NCI-H748 (cell line): Measurements from ENCODE around the gene BRMS1.
"Not testable (repeated sequence)": the region's sequence is repeated elsewhere in the genome, so short reads cannot be mapped to it uniquely, and the experiment has no call there.

Experiments used
- DNase-seq: peaks from one replicate; lab custom pipeline; 2025; ENCODE audit not compliant: unreplicated experiment; lab: John Stamatoyannopoulos, UW

The BRMS1 gene

DNA sequence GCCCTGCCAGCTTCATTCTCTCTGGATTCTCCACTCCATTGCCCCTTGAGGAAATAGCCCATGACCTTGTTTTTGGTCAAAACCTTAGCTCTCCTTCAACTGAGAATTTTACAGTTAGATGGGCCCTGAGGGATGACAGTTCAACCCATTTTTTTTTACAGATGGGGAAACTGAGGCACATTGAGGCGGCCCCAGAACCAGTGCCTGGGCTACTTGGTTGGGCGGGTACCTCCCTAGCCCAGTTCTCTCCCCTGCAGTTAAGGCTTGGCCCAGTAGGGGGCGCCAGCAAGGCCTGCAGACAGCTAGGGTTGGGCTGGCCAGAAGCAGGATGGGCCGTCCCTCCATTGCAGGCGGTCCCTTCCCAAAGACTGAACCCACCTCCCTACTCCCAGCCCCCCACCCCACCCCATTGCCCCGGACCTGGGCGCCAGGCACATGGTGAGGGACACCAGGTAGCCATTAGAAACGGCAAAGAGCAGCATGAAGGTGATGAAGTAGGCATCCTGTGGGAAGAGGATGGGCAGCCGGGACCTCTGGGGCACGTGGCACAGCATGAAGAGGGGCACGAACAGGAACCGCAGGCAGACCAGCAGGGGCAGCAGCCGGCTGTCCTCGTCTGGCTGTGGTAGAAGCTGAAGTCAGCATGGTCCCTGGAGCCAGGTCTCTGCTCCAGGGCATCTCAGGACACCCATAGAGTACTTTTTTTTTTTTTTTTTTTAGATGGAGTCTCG lies 19.1 kb upstream of the BRMS1 start:
- peak; percentile 41 for DNase-seq

- DNase-seq, result no peak
These were observed 18.3 kb upstream of the BRMS1 start for GRCh38 chr11:66363187-66363601.

DNA sequence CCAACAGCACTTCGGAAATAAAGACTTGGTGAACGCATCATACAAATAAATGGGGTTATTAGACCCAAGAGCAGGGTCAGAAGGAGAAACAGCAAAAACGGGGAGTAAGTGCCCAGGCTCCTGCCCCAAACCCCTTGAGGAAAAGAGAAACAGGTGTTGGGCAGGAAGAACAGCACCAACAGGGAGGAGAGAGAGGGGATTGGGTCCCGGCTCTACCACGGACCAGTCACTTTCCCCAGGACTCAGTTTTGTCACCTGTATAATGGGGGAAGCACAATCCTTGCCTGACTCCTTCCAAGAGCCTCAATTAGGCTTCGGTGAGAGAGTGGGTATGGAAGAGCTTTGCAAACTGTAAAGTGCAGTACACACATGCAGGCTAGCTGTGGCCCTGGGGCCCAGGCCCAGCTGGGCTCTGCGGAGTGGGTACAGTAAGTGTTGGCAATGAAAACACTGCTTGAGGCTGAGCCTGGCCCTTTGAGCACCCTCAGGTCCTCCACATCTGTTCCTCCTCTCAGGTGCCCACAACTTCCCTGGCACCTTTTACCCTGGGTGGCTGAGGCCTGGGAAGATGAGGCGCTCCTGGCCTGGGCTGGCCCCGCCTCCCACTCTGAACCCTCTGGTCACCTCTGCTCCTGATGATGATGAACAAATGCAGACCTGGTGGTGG lies 17.7 kb upstream of the BRMS1 start:
- DNase-seq, result no peak

DNA sequence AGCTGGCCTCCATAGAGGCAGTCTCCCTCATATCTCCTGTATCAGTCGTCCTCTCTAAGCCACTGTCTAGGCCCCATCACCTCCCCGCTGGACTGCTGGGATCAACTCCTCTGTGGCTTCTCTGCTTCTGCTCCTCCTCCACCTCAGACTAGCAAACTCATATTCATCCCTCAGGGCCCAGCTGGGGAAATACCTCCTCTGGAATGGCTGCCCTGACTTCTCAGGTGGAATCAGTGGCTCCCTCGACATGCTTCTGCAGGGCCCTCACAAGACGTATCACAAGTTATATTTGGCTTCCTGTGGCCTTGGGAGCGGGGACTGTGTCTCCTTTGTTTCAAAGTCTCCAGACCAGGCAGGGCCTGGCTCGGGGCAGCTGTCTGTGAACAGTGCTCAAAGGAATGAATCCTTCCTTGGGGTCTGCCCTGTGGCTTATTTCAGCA lies 16.6 kb upstream of the BRMS1 start:
- DNase-seq, result no peak

GRCh38 chr11:66360406-66361073 lies 15.6 kb upstream of the BRMS1 start:
- DNase-seq, result no peak

- no peak for DNase-seq
These were observed 14.8 kb upstream of the BRMS1 start for GRCh38 chr11:66359662-66360087.

DNA sequence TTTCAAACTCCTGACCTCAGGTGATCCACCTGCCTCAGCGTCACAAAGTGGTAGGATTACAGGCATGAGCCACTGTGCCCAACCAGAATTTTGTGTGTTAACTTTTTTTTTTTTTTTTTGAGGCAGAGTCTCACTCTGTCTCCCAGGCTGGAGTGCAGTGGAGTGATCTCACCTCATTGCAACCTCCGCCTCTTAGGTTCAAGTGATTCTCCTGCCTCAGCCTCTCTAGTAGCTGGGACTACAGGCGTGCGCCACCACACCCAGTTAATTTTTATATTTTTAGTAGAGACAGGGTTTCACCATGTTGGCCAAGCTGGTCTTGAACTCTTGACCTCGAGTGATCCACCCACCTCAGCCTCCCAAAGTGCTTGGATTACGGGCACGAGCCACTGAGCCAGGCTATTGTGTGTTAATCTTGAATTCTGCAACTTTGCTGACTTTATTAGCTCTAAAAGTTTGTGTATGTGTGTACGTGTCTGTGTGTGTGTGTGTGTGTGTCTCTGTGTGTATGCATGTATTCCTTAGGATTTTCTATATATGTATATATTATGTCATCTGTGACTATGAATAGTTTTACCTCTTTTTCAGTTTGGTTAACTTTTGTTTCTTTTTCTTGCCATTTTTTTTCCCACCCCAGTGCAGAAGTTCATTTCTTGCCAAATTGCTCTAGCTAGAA lies 5.8 kb upstream of the BRMS1 start:
- not testable (repeated sequence) for DNase-seq

GRCh38 chr11:66349084-66349386 lies 4.1 kb upstream of the BRMS1 start:
- no peak for DNase-seq

GRCh38 chr11:66347425-66348276 lies 2.7 kb upstream of the BRMS1 start, which contains the start of gene B4GAT1:
Gene B4GAT1 (minus strand): TSS chr11:66347629. CDS start chr11:66347545, 84 bp downstream.
- DNase-seq, result peak; percentile 88

DNA sequence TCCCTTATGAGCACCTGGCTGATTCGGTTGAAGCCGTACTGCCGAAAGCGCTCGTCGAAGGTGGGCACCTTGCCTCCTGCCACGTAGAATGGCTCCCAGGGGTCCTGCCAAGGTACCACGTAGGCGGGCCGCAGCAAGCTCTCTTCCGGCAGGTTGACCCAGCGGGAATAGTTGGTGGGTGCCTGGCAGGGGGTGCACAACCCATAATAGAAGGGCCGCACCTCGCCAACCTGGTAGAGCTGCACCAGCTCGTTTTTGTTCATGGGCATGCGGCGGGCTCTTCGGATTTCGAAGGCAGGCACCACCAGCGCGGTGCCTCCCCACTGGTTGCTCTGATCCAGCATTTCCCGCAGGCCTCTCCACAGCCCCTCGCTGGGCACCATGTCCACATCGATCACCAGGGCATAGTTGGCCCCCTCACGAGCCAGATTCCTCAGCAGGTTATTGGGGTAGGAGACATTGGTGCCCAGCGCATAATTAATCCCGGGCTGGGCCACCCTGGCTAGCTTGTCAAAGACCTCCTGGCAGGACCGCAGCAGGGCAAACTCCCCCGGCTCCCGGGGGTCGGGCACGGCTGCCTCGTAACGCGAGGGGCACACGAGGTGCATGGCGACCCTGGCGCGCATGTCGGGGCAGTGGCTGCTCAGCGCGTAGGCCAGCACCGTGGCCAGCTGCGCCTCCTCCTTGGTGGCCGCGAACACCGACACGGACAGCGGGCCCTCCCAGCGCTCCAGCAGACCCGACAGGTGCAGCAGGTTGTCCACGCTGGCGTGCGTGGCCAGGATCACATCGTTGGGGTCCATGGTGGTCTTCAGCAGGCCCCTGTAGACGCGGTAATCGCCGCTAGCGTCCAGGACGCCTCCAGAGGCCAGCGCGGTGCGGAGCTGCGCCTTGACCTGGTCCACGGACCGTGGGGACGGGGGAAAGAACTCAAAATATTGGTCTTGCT lies 1.8 kb upstream of the BRMS1 start:
- peak; percentile 55 for DNase-seq

DNA sequence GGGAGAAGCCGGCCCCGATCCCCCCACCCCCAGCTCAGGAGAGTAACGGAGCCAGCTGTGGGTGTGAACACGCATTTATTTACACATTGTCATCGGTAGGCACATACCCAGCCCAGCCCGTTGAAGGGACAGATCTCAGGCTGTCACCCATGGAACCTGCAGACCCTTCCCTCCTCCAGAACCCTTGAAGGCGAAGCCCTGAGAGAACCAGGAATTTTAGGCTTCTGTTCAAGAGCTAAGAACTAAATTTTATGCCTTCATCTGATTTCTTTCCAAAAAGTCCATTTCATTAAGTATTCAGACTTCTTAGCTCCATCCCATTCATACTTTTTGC lies 379 bp upstream of the BRMS1 start:
- DNase-seq, result no peak

DNA sequence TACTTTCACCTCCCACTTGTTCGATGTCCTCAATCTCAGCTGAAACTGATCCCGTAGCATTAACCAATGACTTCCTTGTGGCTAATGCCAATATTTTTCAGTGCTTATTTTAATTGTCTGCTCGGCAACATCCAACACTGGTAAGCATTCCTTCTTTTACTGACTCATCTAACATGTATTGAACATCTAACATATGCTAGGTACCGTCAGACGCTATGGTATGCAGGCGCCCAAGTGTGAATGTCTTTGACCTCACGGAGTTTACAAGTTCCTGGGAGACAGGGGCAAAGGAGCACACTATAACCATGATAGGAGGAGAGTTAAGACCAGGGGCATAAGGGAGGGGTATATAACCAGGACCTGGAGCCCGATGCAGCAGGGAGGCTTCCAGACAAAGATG lies 1.7 kb downstream of the BRMS1 start:
- no peak for DNase-seq

DNA sequence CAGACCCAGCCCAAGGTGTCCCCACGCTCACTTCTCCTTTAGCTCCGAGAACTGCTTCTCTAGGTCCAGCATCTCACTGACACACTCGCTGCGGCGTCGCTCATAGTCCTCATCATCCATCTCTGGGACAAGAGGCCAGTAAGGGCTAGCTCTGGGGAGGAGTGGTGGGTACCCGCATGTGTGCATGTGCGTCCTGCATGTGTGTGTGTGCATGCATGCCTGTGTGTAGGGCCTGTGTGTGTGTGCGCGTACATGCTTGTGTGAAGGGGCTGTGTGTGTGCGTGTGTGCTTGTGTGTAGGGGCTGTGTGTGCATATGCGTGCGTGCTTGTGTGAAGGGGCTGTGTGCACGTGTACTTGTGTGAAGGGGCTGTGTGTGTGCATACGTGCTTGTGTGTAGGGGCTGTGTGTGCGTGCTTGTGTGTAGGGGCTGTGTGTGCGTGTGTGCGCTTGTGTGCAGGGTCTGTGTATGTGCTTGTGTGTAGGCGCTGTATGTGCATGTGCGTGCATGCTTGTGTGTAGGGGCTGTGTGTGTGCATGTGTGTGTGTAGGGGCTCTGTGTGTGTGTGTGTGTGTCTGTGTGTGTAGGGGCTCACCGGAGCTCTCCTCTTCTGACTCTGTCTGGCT lies 3.3 kb downstream of the BRMS1 start:
- DNase-seq, result no peak

DNA sequence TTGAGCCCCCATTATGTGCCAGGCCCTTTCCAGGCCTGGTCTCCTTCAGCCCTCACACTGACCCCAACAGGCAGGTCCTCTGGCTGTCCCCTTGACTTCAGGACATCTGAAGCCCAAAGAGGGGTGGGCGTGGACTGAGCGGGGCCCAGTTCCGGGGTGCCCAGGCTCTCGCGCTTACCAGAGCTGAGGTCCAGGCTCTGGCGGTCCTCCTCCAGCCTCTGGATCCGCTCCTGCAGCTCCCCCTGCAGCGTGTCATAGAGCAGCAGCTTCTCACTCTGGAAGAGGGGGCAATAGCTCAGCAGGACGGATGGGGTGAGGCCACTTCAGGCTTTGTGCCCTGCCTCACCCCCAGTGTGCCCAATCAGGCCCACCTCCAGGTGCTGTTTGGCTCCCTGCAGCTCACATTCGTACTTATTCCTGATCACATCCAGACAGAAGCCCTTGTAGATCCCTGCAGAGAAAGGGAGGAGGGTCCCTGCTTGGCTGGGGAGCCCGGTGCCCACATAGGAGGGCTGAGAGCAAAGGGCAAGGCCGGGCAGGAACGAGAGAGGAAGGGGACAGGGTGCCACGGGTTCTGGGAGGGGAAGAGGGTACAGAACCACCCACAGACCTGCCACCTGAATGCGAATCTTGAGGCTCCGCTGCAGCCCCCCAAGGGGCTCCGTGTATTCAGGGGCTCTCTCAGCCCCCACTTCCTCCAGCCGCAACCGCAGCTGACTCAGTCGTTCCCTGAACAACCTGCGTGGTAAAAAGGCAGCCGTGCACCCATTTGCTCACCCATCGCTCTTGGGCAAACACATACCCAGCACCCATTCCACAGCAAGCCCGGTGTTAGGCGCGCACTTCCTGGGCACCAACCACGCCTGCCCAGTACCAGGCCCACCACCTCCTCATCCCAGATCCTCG lies 4.1 kb downstream of the BRMS1 start:
- DNase-seq, result no peak

GRCh38 chr11:66339686-66340483 lies 5.0 kb downstream of the BRMS1 start:
- DNase-seq, result no peak

- no peak for DNase-seq
These were observed 5.7 kb downstream of the BRMS1 start for GRCh38 chr11:66339162-66339675.
